ENCODE data around the gene PAPPA. TPM values are rescaled to one million over a fixed set of nuclear protein-coding genes. Genes with fewer than 3 reads are reported as not detected.

PAPPA gene
- total and polyA plus RNA-seq, 9 of the 15 experiments (the other 6 are each of a cell fraction or from before 2014, with no cell fraction given), result 0.06 to 0.18 (median 0.11) TPM

DNA sequence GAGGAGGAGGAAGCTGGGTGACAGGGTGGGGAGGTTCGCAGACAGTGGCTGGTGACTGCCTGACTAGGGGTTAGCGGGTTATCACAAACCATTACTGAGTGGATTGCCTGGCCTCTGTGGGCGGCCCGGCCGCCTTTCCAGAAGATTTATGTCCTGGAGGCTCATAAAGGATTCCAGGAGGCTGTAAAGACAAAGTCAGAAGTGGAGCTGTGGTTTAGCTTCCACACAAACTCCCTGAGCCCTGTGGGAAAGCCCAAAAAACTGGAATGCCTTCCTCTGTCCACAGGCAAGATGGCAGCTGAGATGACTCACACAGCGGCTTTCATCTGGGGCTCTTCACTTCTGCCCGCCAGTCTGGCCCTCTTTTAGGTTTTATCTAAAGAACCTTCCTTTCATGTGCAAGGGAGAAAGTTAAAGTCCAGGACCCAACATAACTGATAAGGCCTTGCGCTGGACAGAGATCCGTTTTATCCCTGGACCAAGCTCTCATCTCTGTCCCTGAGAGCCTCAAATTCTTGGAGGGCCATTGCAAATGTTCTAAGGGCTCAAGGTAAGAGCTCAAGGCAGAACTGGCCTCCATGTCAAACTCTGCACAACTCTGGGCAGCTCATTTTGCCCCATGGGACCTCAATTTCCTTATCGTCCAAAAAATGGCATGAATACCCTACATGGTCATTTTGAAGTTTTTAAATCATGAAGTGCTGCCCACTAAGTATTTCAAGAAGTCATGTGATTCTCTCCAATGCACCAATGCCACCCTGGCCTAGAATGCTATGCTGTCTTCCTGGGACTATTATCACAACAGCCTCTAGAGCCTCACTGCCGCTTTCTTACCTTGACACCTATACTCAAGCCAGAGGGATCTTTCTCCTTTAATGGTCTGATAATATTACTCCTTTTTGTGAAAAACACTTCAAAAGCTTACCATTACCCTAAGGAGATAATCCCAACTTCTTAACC, 284.1 kb downstream of the PAPPA start (continued):
- TF ChIP-seq SRF (CRISPR knock-in tag; IDR thresholded peaks at IDR 0.05) (peak in 1 of 2 experiments; percentile 23; a peak in 1 of 4 replicates), NR3C1 (CRISPR knock-in tag; IDR thresholded peaks at IDR 0.05) (no peak), SP1 (CRISPR knock-in tag; IDR thresholded peaks at IDR 0.05) (no peak), EGR1 (conservative IDR thresholded peaks at IDR 0.05) (peak; percentile 70), XRCC3 (IDR thresholded peaks at IDR 0.05) (no peak), CEBPB (tag; IDR thresholded peaks at IDR 0.05) (no peak), FIP1L1 (IDR thresholded peaks at IDR 0.05; ENCODE audit: low read depth, low read length, poor library complexity, severe bottlenecking) (no peak), NR2C2 (CRISPR knock-in tag; IDR thresholded peaks at IDR 0.05) (no peak), NR2C2 (tag; IDR thresholded peaks at IDR 0.05) (peak; percentile 66), ZNF23 (CRISPR knock-in tag; IDR thresholded peaks at IDR 0.05) (no peak), PRMT5 (CRISPR knock-in tag; IDR thresholded peaks at IDR 0.05) (no peak), ADNP (tag; IDR thresholded peaks at IDR 0.05) (peak; percentile 56; the same call in 1 of the 2 replicates), BDP1 (IDR thresholded peaks at IDR 0.05; ENCODE audit: insufficient read depth, insufficient read length) (no peak), SMAD1 (IDR thresholded peaks at IDR 0.05; ENCODE audit: low read depth, low read length, partially characterized antibody) (no peak), TAF15 (IDR thresholded peaks at IDR 0.05; ENCODE audit: low read depth, low read length) (no peak), ERF (CRISPR knock-in tag; IDR thresholded peaks at IDR 0.05) (0 out of 2 replicates have a peak, but pooled peaks have one; percentile 79), NELFE (IDR thresholded peaks at IDR 0.05; ENCODE audit: insufficient read depth, insufficient read length) (no peak), YY1 (IDR thresholded peaks at IDR 0.05; ENCODE audit: borderline replicate concordance in 1 of 3, control insufficient read depth in 1 of 3, extremely low read depth in 1 of 3, insufficient read depth in 3 of 3, insufficient read length in 1 of 3, insufficient replicate concordance in 2 of 3, low read depth in 1 of 3, low read length in 2 of 3) (peak; percentile 23 to 89 (median 73)), ZNF586 (CRISPR knock-in tag; conservative IDR thresholded peaks at IDR 0.05) (no peak), KDM2B (CRISPR knock-in tag; IDR thresholded peaks at IDR 0.05) (no peak), CEBPG (CRISPR knock-in tag; IDR thresholded peaks at IDR 0.05) (no peak), CEBPG (tag; conservative IDR thresholded peaks at IDR 0.05 in 1 of 2, IDR thresholded peaks at IDR 0.05 in 1 of 2) (no peak)
- TF ChIP-seq, protein P1, sequence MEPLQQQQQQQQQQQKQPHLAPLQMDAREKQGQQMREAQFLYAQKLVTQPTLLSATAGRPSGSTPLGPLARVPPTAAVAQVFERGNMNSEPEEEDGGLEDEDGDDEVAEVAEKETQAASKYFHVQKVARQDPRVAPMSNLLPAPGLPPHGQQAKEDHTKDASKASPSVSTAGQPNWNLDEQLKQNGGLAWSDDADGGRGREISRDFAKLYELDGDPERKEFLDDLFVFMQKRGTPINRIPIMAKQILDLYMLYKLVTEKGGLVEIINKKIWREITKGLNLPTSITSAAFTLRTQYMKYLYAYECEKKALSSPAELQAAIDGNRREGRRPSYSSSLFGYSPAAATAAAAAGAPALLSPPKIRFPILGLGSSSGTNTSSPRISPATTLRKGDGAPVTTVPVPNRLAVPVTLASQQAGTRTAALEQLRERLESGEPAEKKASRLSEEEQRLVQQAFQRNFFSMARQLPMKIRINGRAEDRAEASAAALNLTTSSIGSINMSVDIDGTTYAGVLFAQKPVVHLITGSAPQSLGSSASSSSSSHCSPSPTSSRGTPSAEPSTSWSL (CRISPR knock-in tag; IDR thresholded peaks at IDR 0.05; ENCODE audit: borderline replicate concordance), result no peak
